Esophagus muscularis mucosa (tissue), 4 donors: Measurements from ENCODE around the gene IL4R. TPM values are rescaled to one million over a fixed set of nuclear protein-coding genes. Genes with fewer than 3 reads are reported as not detected.
"Not testable (repeated sequence)": the region's sequence is repeated elsewhere in the genome, so short reads cannot be mapped to it uniquely, and the experiment has no call there.

Experiments
- DNase-seq: peaks from one replicate; pipeline ENCODE4 v3.0.0-alpha.2; 2017; ENCODE audit errors: extremely low spot score
- H3K27ac ChIP-seq, 4 donors: fragments of 200-600 bp; sonication (generic); replicated peaks in 1 of 4; 1 replicate in 3 of 4; 2 replicates in 1 of 4; pipeline ENCODE4 v1.5.1; 2016 to 2019; ENCODE audit warnings: mild to moderate bottlenecking in 1 of 4
- H3K27me3 ChIP-seq, 4 donors: fragments of 200-600 bp; sonication (generic); one replicate each; pipeline versions ENCODE4 v1.5.1 to v1.6.0; 2016 to 2019
- H3K36me3 ChIP-seq, 4 donors: fragments of 200-600 bp; sonication (generic); one replicate each; pipeline ENCODE4 v1.5.1; 2016 to 2019
- H3K4me1 ChIP-seq, 4 donors: fragments of 200-600 bp; sonication (generic); one replicate each; pipeline ENCODE4 v1.5.1; 2016 to 2019
- H3K4me3 ChIP-seq, 4 donors: fragments of 200-600 bp; sonication (generic); 1 replicate in 2 of 4; 2 replicates in 2 of 4; pipeline ENCODE4 v1.5.1; 2016 to 2019; ENCODE audit warnings: mild to moderate bottlenecking in 4 of 4, moderate library complexity in 1 of 4
- H3K9me3 ChIP-seq, 4 donors: fragments of 200-600 bp; sonication (generic); 1 replicate in 3 of 4; 2 replicates in 1 of 4; pipeline ENCODE4 v1.5.1; 2016 to 2019
- EP300 ChIP-seq: sonication (generic); formaldehyde crosslinking; IDR thresholded peaks from one replicate; pipeline ENCODE4 v1.6.1; 2017; ENCODE audit warnings: antibody characterized with exemption
- POLR2A ChIP-seq: fragments of 450-650 bp; IDR thresholded peaks from one replicate; pipeline ENCODE4 v1.6.1; 2017; ENCODE audit warnings: antibody characterized with exemption, moderate library complexity, mild to moderate bottlenecking, low read depth
- POLR2AphosphoS5 ChIP-seq, 2 donors: sonication (generic); formaldehyde crosslinking; IDR thresholded peaks; one replicate each; pipeline ENCODE4 v1.6.1; 2017; ENCODE audit warnings: antibody characterized with exemption in 2 of 2
- WGBS: methylation state at CpG from one replicate; pipeline ENCODE4 v1.1.5; 2018; 5-methylcytosine and 5-hydroxymethylcytosine counted together
- intact Hi-C: fragments of 100-400 bp; cut with DNase I; formaldehyde crosslinking; loops from one replicate; pipeline ENCODE4 v1.15.1; 2023
- total RNA-seq, 4 donors: library from RNA; depleted of rRNA; stranded (reverse); fragments of >200 nt; gene quantifications; one replicate each; pipeline versions ENCODE4 v1.1.0 to v1.2.1, GENCODE V29; 2016
- TF ChIP-seq, protein P1 (sequence below), 3 experiments: fragments of 200-600 bp in 2 of 3; fragments of 450-650 bp in 1 of 3; sonication (generic) in 2 of 3; IDR thresholded peaks; one replicate each; pipeline ENCODE4 v1.5.1; 2017 to 2019; ENCODE audit warnings: antibody characterized with exemption in 3 of 3, mild to moderate bottlenecking in 2 of 3, moderate library complexity in 1 of 3

Gene IL4R
- total RNA-seq, 4 donors from 2014 or later, result 72.7 to 167 (median 116) TPM

GRCh38 chr16:27408602-27409031, 94.8 kb downstream of the IL4R start:
- Histone ChIP-seq H3K27me3 (peaks cover 0 to 41% (median 0%) of the 10 kb centered on the region in 4 donors), H3K36me3 (no peaks in the 10 kb centered on the region), H3K9me3 (peaks cover 0 to 12% (median 0%) of the 10 kb centered on the region in 4 donors), H3K27ac (no peak overlapping the region), H3K4me3 (no peak overlapping the region), H3K4me1 (no peaks in the 10 kb centered on the region)
- intact Hi-C loops, result no loop called here
- no peak for TF ChIP-seq EP300
- TF ChIP-seq POLR2AphosphoS5 (IDR thresholded peaks at IDR 0.05), result no peak
- no peak for TF ChIP-seq POLR2A
- TF ChIP-seq, protein P1, sequence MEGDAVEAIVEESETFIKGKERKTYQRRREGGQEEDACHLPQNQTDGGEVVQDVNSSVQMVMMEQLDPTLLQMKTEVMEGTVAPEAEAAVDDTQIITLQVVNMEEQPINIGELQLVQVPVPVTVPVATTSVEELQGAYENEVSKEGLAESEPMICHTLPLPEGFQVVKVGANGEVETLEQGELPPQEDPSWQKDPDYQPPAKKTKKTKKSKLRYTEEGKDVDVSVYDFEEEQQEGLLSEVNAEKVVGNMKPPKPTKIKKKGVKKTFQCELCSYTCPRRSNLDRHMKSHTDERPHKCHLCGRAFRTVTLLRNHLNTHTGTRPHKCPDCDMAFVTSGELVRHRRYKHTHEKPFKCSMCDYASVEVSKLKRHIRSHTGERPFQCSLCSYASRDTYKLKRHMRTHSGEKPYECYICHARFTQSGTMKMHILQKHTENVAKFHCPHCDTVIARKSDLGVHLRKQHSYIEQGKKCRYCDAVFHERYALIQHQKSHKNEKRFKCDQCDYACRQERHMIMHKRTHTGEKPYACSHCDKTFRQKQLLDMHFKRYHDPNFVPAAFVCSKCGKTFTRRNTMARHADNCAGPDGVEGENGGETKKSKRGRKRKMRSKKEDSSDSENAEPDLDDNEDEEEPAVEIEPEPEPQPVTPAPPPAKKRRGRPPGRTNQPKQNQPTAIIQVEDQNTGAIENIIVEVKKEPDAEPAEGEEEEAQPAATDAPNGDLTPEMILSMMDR (IDR thresholded peaks at IDR 0.05), result no peak
- DNase-seq, result peak; percentile 87
- 77% methylated on average over 6 of the region's 6 CpGs for WGBS

- H3K4me3 ChIP-seq, intact Hi-C loops: not testable (repeated sequence)
- 75% methylated on average over 2 of the region's 2 CpGs for WGBS
Observed at GRCh38 chr16:27409958-27410357, 96.2 kb downstream of the IL4R start.

GRCh38 chr16:27410761-27411160, 97.0 kb downstream of the IL4R start:
- TF ChIP-seq POLR2AphosphoS5 (IDR thresholded peaks at IDR 0.05) (no peak), POLR2A (no peak), EP300 (no peak)
- TF ChIP-seq, protein P1 (IDR thresholded peaks at IDR 0.05), result no peak
- intact Hi-C loops, result no loop called here
- Histone ChIP-seq H3K4me1 (no peaks in the 10 kb centered on the region), H3K4me3 (no peak overlapping the region), H3K9me3 (peaks cover 0 to 12% (median 0%) of the 10 kb centered on the region in 4 donors), H3K27me3 (peaks cover 0 to 19% (median 0%) of the 10 kb centered on the region in 4 donors), H3K27ac (no peak overlapping the region), H3K36me3 (no peaks in the 10 kb centered on the region)
- WGBS, result 80% methylated on average over 1 of the region's 1 CpG
- no peak for DNase-seq

More at GRCh38 chr16:27409958-27410357, 96.2 kb downstream of the IL4R start:
- H3K36me3 ChIP-seq, DNase-seq, H3K4me1 ChIP-seq, H3K27ac ChIP-seq: not testable (repeated sequence)
- Histone ChIP-seq H3K27me3 (peaks cover 0 to 27% (median 0%) of the 10 kb centered on the region in 4 donors), H3K9me3 (peaks cover 0 to 12% (median 0%) of the 10 kb centered on the region in 4 donors)

DNA sequence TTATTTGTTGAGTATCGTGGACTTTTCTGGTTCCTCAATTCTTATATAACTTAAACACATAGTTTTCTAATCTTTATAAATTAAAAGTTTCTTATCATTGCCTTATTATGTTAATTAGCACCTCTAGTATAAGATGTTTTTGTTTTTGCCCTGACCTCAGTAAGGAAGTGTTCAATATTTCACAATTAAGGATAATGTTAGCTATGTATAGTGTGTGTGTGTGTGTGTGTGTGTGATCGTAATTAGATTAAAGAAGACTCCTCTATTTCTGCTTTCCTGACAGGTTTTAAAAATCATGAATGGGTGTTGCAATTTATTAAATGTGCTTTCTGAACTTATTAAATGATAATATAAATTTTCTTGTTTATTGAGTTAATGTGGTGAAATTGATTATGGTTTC, 100.2 kb downstream of the IL4R start:
- Histone ChIP-seq H3K27ac (no peak overlapping the region), H3K4me1 (no peaks in the 10 kb centered on the region), H3K4me3 (no peak overlapping the region), H3K9me3 (peaks cover 0 to 12% (median 0%) of the 10 kb centered on the region in 4 donors), H3K36me3 (no peaks in the 10 kb centered on the region), H3K27me3 (no peaks in the 10 kb centered on the region)
- WGBS, result 81% methylated on average over 2 of the region's 2 CpGs
- DNase-seq, result no peak
- intact Hi-C loops, result no loop called here
- TF ChIP-seq, protein P1 (IDR thresholded peaks at IDR 0.05), result no peak
- TF ChIP-seq EP300 (no peak), POLR2A (no peak), POLR2AphosphoS5 (IDR thresholded peaks at IDR 0.05) (no peak)

Other genes starting within 250 kb of the IL4R start
- not detected for gene C16orf82, start 247.0 kb upstream of the IL4R start, total RNA-seq
- 1 to 10 TPM; 2.5 to 7.1 (median 3.7) TPM for gene KDM8, start 110.4 kb upstream of the IL4R start, total RNA-seq
- 10 to 100 TPM; 49.7 to 68.8 (median 64.0) TPM for gene NSMCE1, start 45.2 kb upstream of the IL4R start, total RNA-seq
- gene IL21R, start 88.2 kb downstream of the IL4R start, total RNA-seq, result under 1 TPM in 3 of 4 donors, not detected in 1; under 0.01 to 0.50 (median 0.17) TPM
- gene GTF3C1, start 235.9 kb downstream of the IL4R start, total RNA-seq, result 10 to 100 TPM; 37.6 to 65.4 (median 54.8) TPM
- 10 to 100 TPM; 11.2 to 20.0 (median 17.5) TPM for gene KATNIP, start 236.2 kb downstream of the IL4R start, total RNA-seq